T-cell (primary cell): Measurements from ENCODE around the gene ZIC5. TPM values are rescaled to one million over a fixed set of nuclear protein-coding genes. Genes with fewer than 3 reads are reported as not detected.

Source experiments
- ATAC-seq, 4 experiments: fragments of 200-7000 bp in 3 of 4; fragments of 150-1000 bp in 1 of 4; cut with Tn5 transposase; replicated peaks in 1 of 4; 1 replicate in 3 of 4; 2 replicates in 1 of 4; pipeline ENCODE4 v1.10.0; 2021; ENCODE audit warnings: moderate library complexity in 3 of 4, mild to moderate bottlenecking in 2 of 4, moderate number of reproducible peaks in 1 of 4
- CTCF ChIA-PET, 2 donors: fragments of 300-600 bp; sonication (Branson Sonifier 250); formaldehyde crosslinking; loops; one replicate each; lab custom pipeline; 2022; ENCODE audit warnings: antibody characterized with exemption in 2 of 2; lab: Charles Lee
- POLR2A ChIA-PET, 2 donors: fragments of 300-600 bp; sonication (Branson Sonifier 250); formaldehyde crosslinking; loops; one replicate each; lab custom pipeline; 2022; ENCODE audit warnings: antibody characterized with exemption in 2 of 2; lab: Charles Lee
- DNase-seq, 35 experiments: peaks; one replicate each; pipeline versions ENCODE4 v3.0.0 to v3.0.0-alpha.2; 2013 to 2023
- H3K27ac ChIP-seq: one replicate; pipeline ENCODE4 v1.5.1; 2013; ENCODE audit warnings: low read length
- H3K27me3 ChIP-seq, 2 experiments: replicated peaks in 1 of 2; 1 replicate in 1 of 2; 2 replicates in 1 of 2; pipeline versions ENCODE4 v1.6.1 to v1.7.0; 2013; ENCODE audit warnings: low read length in 1 of 2, mixed read lengths in 1 of 2; ENCODE audit not compliant: control insufficient read depth in 2 of 2, insufficient read depth in 2 of 2; ENCODE audit errors: extremely low read depth in 1 of 2
- H3K36me3 ChIP-seq, 2 donors: 1 replicate in 1 of 2; 2 replicates in 1 of 2; pipeline versions ENCODE4 v1.6.1 to v1.7.0; 2013; ENCODE audit warnings: low read length in 1 of 2; ENCODE audit not compliant: control insufficient read depth in 2 of 2, insufficient read depth in 1 of 2; ENCODE audit errors: extremely low read depth in 1 of 2
- H3K4me1 ChIP-seq, 2 experiments: 1 replicate in 1 of 2; 2 replicates in 1 of 2; pipeline versions ENCODE4 v1.6.1 to v1.7.0; 2013; ENCODE audit warnings: low read length in 2 of 2, mixed read lengths in 1 of 2; ENCODE audit not compliant: insufficient read depth in 2 of 2, control insufficient read depth in 1 of 2; ENCODE audit errors: extremely low read depth in 1 of 2
- H3K4me3 ChIP-seq, 2 donors: 1 replicate in 1 of 2; 2 replicates in 1 of 2; pipeline versions ENCODE4 v1.5.1 to v1.7.0; 2013; ENCODE audit warnings: mild to moderate bottlenecking in 2 of 2, low read length in 1 of 2, moderate library complexity in 1 of 2; ENCODE audit not compliant: control insufficient read depth in 1 of 2; ENCODE audit errors: extremely low read depth in 1 of 2
- H3K9me3 ChIP-seq: 2 replicates; pipeline ENCODE4 v1.7.0; 2013
- H3K27ac Mint-ChIP-seq, 2 donors: one replicate each; pipeline ENCODE4 v1.8.0; 2020 to 2021; ENCODE audit warnings: mild to moderate bottlenecking in 2 of 2, mixed read lengths in 2 of 2
- H3K27me3 Mint-ChIP-seq, 2 donors: one replicate each; pipeline ENCODE4 v1.8.0; 2021 to 2022; ENCODE audit warnings: mixed read lengths in 2 of 2
- H3K36me3 Mint-ChIP-seq: one replicate; pipeline ENCODE4 v1.8.0; 2021; ENCODE audit warnings: mixed read lengths
- H3K4me1 Mint-ChIP-seq, 3 donors: one replicate each; pipeline ENCODE4 v1.8.0; 2020 to 2022; ENCODE audit warnings: mixed read lengths in 3 of 3, mild to moderate bottlenecking in 1 of 3
- H3K4me3 Mint-ChIP-seq, 3 donors: one replicate each; pipeline ENCODE4 v1.8.0; 2020 to 2022; ENCODE audit warnings: mild to moderate bottlenecking in 3 of 3, mixed read lengths in 3 of 3, moderate library complexity in 3 of 3
- H3K9me3 Mint-ChIP-seq, 3 donors: one replicate each; pipeline ENCODE4 v1.8.0; 2020 to 2022; ENCODE audit warnings: mixed read lengths in 3 of 3
- WGBS: methylation state at CpG from one replicate; pipeline ENCODE4 v1.1.5; 2013; ENCODE audit warnings: missing lambda C conversion rate; ENCODE audit not compliant: insufficient coverage; 5-methylcytosine and 5-hydroxymethylcytosine counted together
- total RNA-seq, 35 experiments: library from RNA in 6 of 35; stranded (reverse) in 6 of 35; fragments of 120-200 nt in 1 of 35; gene quantifications; one replicate each; pipeline versions ENCODE4 v1.2.1 to v1.2.4 and lab custom pipeline; 2013 to 2026

Gene ZIC5
- total RNA-seq, 5 donors from 2014 or later (not counting 1 experiment from before 2014, with no cell fraction given), result 0.07 to 0.09 (median 0.09) TPM; not detected in 2

GRCh38 chr13:99932912-99933311, 38.7 kb downstream of the ZIC5 start:
- no peaks in the 10 kb centered on the region for H3K4me1 ChIP-seq
- H3K9me3 ChIP-seq, result no peaks in the 10 kb centered on the region
- Mint-ChIP-seq H3K27me3 (peaks cover 27 to 28% of the 10 kb centered on the region in 2 donors), H3K4me1 (peaks cover 0 to 5% (median 0%) of the 10 kb centered on the region in 3 donors), H3K9me3 (no peaks in the 10 kb centered on the region), H3K4me3 (no peak overlapping the region), H3K36me3 (no peaks in the 10 kb centered on the region), H3K27ac (no peak overlapping the region)
- ChIA-PET POLR2A (no interaction called here), CTCF (no interaction called here)
- DNase-seq (no peak), ATAC-seq (no peak)
- no peaks in the 10 kb centered on the region for H3K36me3 ChIP-seq
- H3K27me3 ChIP-seq, result peaks cover 4 to 28% of the 10 kb centered on the region in 2 experiments
- 60% methylated on average over 2 of the region's 5 CpGs for WGBS
- no peak overlapping the region for H3K27ac ChIP-seq
- H3K4me3 ChIP-seq, result no peak overlapping the region

GRCh38 chr13:99930925-99931324, 40.6 kb downstream of the ZIC5 start:
- ChIA-PET CTCF (no interaction called here), POLR2A (no interaction called here)
- no peaks in the 10 kb centered on the region for H3K9me3 Mint-ChIP-seq
- Histone ChIP-seq H3K4me1 (no peaks in the 10 kb centered on the region), H3K36me3 (no peaks in the 10 kb centered on the region), H3K27ac (no peak overlapping the region), H3K4me3 (no peak overlapping the region), H3K27me3 (peaks cover 4 to 36% of the 10 kb centered on the region in 2 experiments), H3K9me3 (no peaks in the 10 kb centered on the region)
- ATAC-seq, result no peak
- H3K27me3 Mint-ChIP-seq, result peaks cover 24 to 32% of the 10 kb centered on the region in 2 donors
- peaks cover 0 to 5% (median 0%) of the 10 kb centered on the region in 3 donors for H3K4me1 Mint-ChIP-seq
- H3K36me3 Mint-ChIP-seq, result no peaks in the 10 kb centered on the region
- H3K4me3 Mint-ChIP-seq, result no peak overlapping the region
- 86% methylated on average over 3 of the region's 5 CpGs for WGBS
- no peak for DNase-seq
- H3K27ac Mint-ChIP-seq, result no peak overlapping the region

DNA sequence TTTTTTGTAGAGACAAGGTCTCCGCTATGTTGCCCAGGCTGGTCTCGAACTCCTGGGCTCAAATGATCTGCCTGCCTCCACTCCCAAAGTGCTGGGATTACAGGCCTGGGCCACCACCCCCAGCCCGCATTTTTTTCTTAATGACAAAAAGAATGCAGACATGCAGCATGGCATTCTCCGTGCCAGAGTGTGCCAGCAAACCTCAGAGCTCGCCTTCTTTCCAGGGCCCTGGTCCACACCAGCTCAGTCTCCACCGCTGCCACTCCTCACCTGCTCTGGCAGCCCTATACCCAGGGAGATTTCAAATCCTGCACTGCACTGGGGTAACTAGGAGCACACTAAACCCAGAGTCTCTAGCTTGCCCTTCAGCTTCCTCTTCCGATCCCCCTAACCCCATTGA, 41.7 kb downstream of the ZIC5 start:
- H3K27ac ChIP-seq, result no peak overlapping the region
- H3K27me3 Mint-ChIP-seq, result peaks cover 27% of the 10 kb centered on the region in 2 donors
- ChIA-PET CTCF (no interaction called here), POLR2A (interaction anchor here in 1 of 2 donors (0.5 kb wide), 1 partner anchor 25 kb away, joined by 16 read pairs; no protein-coding TSS in a partner anchor)
- H3K27me3 ChIP-seq, result peaks cover 0 to 34% of the 10 kb centered on the region in 2 experiments
- WGBS, result 75% methylated on average over 7 of the region's 7 CpGs
- no peak overlapping the region for H3K27ac Mint-ChIP-seq
- H3K4me1 ChIP-seq, result no peaks in the 10 kb centered on the region
- ATAC-seq, result no peak
- H3K4me1 Mint-ChIP-seq, result peaks cover 0 to 5% (median 0%) of the 10 kb centered on the region in 3 donors
- no peak for DNase-seq
- H3K4me3 Mint-ChIP-seq, result no peak overlapping the region
- H3K4me3 ChIP-seq, result no peak overlapping the region
- no peaks in the 10 kb centered on the region for H3K36me3 Mint-ChIP-seq
- no peaks in the 10 kb centered on the region for H3K9me3 ChIP-seq
- no peaks in the 10 kb centered on the region for H3K36me3 ChIP-seq
- H3K9me3 Mint-ChIP-seq, result no peaks in the 10 kb centered on the region

- ChIA-PET CTCF (no interaction called here), POLR2A (no interaction called here)
- Mint-ChIP-seq H3K4me3 (no peak overlapping the region), H3K27me3 (peaks cover 31 to 33% of the 10 kb centered on the region in 2 donors), H3K9me3 (peaks cover 3% of the 10 kb centered on the region in 3 donors), H3K4me1 (peaks cover 0 to 5% (median 0%) of the 10 kb centered on the region in 3 donors), H3K27ac (peak overlapping the region in 1 of 2 donors; percentile 14), H3K36me3 (no peaks in the 10 kb centered on the region)
- Histone ChIP-seq H3K27me3 (peaks cover 0 to 37% of the 10 kb centered on the region in 2 experiments), H3K4me3 (no peak overlapping the region), H3K9me3 (no peaks in the 10 kb centered on the region), H3K36me3 (no peaks in the 10 kb centered on the region), H3K4me1 (no peaks in the 10 kb centered on the region), H3K27ac (no peak overlapping the region)
- DNase-seq (no peak), ATAC-seq (no peak)
- WGBS, result 81% methylated on average over 24 of the region's 29 CpGs
These were observed 45.4 kb downstream of the ZIC5 start for GRCh38 chr13:99926014-99926731.

DNA sequence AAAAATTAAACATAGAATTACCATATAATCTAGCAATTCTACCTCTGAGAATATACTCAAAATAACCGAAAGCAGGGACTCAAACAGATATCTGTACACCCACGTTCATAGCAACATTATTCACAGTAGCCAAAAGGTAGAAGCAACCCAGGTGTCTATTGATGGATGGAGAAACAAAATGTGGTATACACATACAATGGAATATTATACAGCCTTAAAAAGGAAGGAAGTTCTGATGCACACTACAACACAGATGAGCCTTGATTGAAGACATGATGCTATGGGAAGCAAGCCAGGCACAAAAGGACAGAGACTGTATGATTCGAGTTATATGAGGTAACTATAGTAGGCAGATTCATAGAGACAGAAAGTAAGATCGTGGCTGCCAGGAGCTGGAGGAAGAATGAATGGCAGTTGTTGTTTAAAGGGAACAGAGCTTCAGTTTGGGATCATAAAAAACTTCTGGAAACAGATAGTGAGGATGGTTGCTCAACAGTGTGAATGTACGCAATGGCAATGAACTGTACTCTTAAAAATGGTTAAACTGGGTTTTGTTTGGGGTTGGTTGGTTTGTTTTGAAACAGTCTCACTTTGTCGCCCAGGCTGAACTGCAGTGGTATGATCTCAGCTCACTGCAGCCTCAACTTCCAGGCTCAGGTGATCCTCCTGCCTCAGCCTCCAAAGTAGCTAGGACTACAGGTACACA, 47.5 kb downstream of the ZIC5 start:
- Histone ChIP-seq H3K4me1 (no peaks in the 10 kb centered on the region), H3K36me3 (no peaks in the 10 kb centered on the region), H3K9me3 (no peaks in the 10 kb centered on the region), H3K27ac (no peak overlapping the region), H3K4me3 (no peak overlapping the region), H3K27me3 (peaks cover 2 to 32% of the 10 kb centered on the region in 2 experiments)
- no peaks in the 10 kb centered on the region for H3K36me3 Mint-ChIP-seq
- peaks cover 3% of the 10 kb centered on the region in 3 donors for H3K9me3 Mint-ChIP-seq
- POLR2A ChIA-PET, result no interaction called here
- H3K27me3 Mint-ChIP-seq, result peaks cover 25 to 26% of the 10 kb centered on the region in 2 donors
- H3K27ac Mint-ChIP-seq, result no peak overlapping the region
- ATAC-seq (no peak), DNase-seq (no peak)
- no peak overlapping the region for H3K4me3 Mint-ChIP-seq
- H3K4me1 Mint-ChIP-seq, result no peaks in the 10 kb centered on the region
- CTCF ChIA-PET, result interaction anchor here (0.5 to 0.6 kb wide), 4 partner anchors 15 to 1220 kb away, joined by 3 to 5 read pairs (median 4); no protein-coding TSS in a partner anchor
- 79% methylated on average over 3 of the region's 6 CpGs for WGBS

DNA sequence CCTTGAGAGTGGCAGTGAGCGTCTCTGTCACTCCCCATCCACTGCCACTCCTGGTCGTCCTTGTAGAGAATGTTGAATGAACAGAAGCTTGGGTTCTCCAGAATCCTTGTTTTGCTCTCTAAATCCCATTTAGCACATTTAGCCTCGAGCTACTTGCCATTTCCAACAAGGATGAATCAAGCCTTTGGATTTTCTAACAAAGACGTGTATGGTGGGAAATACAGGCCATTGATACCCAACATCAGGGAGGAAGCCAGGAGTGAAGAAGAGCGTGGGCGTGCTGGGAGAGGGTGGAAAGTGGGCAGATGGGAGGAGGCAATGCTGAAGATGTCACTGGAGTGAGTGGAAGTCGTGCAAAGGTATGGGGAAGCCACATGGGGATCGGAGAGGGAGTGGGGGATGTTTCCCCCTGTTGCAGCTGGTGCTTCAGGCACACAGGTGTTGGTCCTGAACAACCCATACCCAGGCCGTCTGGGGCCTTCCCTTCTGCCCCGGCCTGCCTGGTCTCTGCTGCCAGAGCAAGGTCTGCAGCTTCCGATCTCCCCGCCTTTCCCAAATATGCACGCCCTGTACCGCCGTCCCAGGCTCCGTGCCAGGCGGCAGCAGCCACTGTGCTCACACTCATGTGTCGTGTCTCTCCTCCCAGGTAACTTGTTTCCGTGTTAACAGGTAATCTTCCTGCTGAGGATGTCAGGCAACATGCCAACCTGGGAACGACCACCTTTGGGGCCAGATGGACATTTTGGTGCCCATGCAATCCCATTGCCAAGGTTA, 48.7 kb downstream of the ZIC5 start:
- POLR2A ChIA-PET, result no interaction called here
- H3K9me3 ChIP-seq, result no peaks in the 10 kb centered on the region
- H3K27ac ChIP-seq, result no peak overlapping the region
- H3K4me3 ChIP-seq, result no peak overlapping the region
- no peak overlapping the region for H3K27ac Mint-ChIP-seq
- no peaks in the 10 kb centered on the region for H3K36me3 Mint-ChIP-seq
- no peaks in the 10 kb centered on the region for H3K4me1 Mint-ChIP-seq
- 87% methylated on average over 14 of the region's 20 CpGs for WGBS
- no peaks in the 10 kb centered on the region for H3K36me3 ChIP-seq
- ATAC-seq, result no peak
- H3K9me3 Mint-ChIP-seq, result peaks cover 3% of the 10 kb centered on the region in 3 donors
- H3K4me1 ChIP-seq, result no peaks in the 10 kb centered on the region
- H3K27me3 ChIP-seq, result peaks cover 2 to 26% of the 10 kb centered on the region in 2 experiments
- no peak overlapping the region for H3K4me3 Mint-ChIP-seq
- CTCF ChIA-PET, result no interaction called here
- H3K27me3 Mint-ChIP-seq, result peaks cover 21 to 22% of the 10 kb centered on the region in 2 donors
- no peak for DNase-seq
